GM11168 (cell line): Measurements from ENCODE around the gene NAPB.
"Not testable (repeated sequence)": the region's sequence is repeated elsewhere in the genome, so short reads cannot be mapped to it uniquely, and the experiment has no call there.

Experiments
- in situ Hi-C: fragments of 300-500 bp; cut with MboI; formaldehyde crosslinking; loops from one replicate; pipeline ENCODE4 v1.12.0; 2022; ENCODE audit warnings: low sequenced_read_pairs; ENCODE audit not compliant: unreplicated experiment

The NAPB gene

GRCh38 chr20:23420943-23421931 is at the start of gene NAPB:
NAPB (minus strand) TSS chr20:23421488; CDS start chr20:23421402, 86 bp downstream.
- in situ Hi-C loops: no loop called here

GRCh38 chr20:23466961-23467360 is 45.7 kb upstream of the NAPB start:
- in situ Hi-C loops: not testable (repeated sequence)

DNA sequence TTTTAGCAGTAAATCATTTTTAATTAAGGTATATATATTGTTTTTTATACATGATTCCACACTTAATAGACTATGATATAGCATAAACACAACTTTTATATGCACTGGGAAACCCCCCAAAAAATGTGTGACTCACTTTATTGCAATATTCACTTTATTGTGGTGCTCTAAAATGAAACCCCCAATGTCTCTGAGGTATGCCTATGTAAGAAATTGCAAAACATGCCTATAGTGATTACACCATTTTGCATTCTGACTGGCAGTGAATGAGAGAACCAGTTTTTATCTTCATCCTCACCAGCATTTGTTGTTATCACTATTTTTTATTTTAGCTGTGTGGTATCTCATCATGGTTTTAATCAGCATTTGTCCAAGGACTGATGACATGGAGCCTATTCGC is 39.9 kb upstream of the NAPB start:
- in situ Hi-C loops: no loop called here

DNA sequence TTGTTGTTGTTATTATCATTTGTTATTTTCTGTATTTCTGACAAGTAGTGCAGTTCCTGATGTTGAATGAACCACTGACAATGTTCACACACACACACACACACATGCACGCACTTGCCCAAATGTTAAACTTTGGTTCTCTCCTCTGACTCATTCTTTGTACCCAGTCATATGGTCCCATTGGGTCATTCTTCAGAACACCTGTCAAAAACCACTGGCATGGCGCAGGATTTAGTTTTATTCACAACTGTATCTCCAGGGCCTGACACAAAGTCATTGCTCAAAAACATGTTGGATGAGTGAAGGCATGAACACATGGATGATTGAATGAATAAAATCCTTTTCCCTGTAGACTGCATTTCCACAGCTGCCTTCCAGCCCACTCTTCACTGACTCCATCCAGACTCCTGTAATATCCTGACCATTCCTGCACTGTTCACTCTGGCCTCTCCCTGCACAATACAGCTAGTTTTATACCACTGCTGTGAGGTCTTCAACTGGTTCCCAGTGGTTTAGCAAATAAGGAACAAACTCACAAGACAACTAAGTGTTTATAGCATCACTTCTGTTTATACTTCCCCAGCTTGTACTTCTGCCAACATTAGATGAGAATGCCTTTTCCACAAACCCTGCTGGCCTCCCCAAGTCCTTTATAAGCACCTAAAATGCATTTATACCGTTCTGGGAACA is 38.3 kb upstream of the NAPB start:
- in situ Hi-C loops: no loop called here

DNA sequence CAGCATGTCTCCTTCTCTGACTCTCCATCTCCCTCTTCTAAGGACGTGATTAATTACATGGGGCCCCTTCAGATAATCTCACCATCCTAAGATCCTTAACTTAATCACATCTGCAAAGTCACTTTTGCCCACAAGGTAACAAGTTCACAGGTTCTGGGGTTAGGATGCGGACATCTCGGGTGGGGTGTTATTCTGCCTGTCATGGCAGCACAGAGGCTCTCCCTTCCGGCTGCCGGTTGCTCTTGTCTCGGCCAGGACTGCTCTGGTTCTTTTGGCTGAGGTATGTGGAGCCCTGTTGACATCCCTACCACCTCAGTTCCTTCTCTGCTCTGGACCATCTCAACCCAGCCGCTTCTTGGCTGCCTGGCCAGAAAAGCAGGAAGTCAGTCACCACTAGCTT is 35.6 kb upstream of the NAPB start:
- in situ Hi-C loops: no loop called here

DNA sequence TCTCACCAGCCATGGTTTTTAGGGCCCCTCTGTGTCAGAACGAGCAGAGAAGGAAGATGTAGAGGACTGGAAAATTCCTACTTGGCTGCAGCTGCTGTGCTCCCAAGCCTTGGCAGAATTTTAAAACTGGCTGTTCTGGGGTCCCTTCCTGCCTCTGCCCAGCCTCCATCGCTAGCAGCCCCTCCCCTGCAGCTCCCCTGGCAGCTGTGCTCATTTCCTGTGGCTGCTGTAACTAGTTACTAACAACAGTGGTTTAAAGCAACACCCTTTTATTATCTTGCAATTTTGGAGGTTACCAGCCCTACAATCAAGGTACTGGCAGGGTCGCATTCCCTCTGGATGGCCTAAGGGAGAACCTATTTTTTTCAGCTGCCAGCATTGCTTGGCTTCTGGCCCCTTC is 35.1 kb upstream of the NAPB start:
- in situ Hi-C loops: no loop called here

GRCh38 chr20:23455639-23456038 is 34.4 kb upstream of the NAPB start:
- in situ Hi-C loops: no loop called here

DNA sequence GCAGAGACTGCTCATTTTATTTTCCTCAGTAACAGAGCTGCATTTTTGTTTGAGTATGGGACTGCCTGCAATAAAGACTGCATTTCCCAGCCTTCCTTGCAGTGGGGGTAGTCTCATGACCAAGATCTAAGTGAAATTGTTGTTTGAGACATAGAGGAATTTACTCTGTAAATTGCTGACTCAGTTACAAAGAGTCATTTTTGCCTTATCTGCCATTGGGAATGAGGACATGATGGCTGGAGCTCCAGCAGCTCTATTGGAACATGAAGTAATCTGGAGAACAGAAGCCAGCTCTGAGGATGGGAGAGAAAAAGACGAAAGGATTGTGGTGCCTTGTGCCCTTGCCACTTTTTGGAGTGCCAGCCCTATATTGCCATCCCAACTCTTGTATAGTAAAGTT is 33.5 kb upstream of the NAPB start:
- in situ Hi-C loops: no loop called here

DNA sequence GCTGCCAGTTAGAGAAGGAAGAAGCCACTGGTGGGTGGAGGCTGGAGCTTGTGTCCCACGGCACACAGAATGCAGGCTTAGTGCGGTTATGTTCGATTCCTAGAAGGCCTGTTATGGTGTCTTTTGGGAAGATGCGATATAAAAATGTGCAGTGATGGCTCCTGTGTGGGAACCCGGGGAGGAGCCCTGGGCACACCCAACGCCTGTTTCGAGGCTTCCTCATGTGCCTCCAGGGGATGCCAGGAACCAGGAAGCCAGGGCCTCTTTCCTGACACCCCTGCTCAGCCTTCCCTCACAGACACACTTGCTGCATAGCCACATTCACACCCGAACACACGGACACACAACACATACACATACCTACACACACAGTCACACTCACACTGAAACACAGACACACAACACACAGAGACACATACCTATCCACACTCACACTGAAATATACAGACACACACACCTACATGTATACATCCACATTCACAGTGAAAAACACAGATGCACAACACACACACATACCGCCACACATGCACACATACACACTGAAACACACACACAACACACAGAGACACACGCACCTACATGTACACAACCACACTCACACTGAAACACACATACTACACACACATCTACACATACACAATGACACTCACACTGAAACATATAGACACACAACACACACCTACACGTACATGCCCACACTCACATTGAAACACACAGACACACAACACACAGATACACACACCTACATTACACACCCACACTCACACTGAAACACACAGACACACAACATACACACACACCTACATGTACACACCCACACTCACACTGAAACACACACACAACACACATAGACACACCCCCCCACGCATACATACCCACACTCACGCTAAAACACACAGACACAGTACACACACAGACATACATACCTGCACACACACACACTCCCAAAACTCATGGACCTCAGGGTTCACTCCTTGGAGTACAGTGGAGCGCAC is 32.6 kb upstream of the NAPB start:
- in situ Hi-C loops: no loop called here

DNA sequence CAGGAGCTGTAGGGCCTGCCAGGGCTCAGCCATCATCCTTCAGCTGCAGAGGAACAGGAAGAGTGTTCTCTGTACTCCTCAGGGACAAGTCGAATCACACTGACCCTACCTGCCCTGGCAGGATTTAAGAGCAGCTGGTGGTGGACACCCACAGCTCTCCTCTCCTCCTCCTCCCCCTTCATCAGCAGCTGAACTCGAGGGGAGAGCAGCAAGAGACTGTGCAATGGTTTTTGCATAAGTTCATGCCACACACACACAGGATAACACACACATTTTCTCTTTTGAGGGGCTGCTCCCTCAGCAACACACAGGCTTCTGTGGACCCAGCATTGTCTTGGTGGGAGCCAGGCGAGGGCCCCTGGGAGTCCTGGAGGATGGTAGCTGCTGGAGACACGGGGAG is 31.5 kb upstream of the NAPB start, which contains the start of gene CST11:
CST11 (minus strand) TSS at position 101 of the 400 bp plus-strand sequence; CDS start at position 36, 65 bp downstream.
- in situ Hi-C loops: no loop called here

DNA sequence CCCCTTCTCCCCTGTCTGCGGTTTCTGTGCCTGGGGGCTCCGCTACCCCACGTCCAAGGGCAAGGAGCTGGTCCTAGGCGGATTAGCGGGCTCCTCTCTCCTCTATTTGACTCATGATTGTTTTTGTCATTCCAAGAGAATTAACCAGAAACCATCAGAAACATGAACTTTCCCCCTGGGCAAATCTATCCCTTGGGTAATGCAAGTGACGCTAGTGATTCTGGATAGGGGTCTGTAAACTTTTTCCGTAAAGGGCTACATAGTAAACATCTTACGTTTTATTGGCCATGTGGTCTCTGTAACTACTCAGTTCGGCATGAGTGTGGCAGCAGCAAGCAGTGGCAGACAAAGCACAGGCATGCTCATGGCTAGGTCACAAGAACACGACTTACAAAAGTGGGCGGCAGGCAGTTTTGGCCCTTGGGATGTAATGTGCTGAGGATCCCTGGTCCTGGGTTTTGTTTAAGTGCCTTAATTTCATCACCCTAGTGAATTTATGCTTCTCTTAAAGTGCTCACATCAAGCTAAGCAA is 30.7 kb upstream of the NAPB start:
- in situ Hi-C loops: no loop called here

- in situ Hi-C loops: no loop called here
Observed at GRCh38 chr20:23450877-23451276, 29.6 kb upstream of the NAPB start.

- in situ Hi-C loops: loop anchor here (10.0 kb wide), 1 partner anchor 165 kb away; no protein-coding TSS in a partner anchor
Observed at GRCh38 chr20:23449421-23449820, 28.1 kb upstream of the NAPB start.

DNA sequence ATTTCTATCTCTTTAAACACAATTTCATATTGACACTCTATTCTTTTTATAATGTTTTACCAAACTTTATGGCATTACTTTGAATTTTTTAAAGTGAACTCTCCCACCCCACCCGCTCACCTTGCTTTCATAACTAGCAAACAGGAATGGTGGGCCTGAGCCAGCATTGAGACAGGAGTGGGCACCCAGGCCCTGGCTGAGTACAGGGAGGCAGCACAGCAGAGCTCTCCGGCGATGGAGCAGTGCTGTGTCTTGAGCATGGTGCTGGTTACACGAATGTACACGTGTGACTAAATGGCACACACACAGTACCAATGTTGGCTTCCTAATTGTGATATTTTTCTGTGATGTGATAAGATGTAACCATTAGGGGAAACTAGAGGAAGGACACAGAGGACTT is 26.9 kb upstream of the NAPB start:
- in situ Hi-C loops: loop anchor here (10.0 kb wide), 1 partner anchor 167 kb away; no protein-coding TSS in a partner anchor

- in situ Hi-C loops: loop anchor here (10.0 kb wide), 1 partner anchor 168 kb away; no protein-coding TSS in a partner anchor
Observed at GRCh38 chr20:23446505-23446904, 25.2 kb upstream of the NAPB start.

DNA sequence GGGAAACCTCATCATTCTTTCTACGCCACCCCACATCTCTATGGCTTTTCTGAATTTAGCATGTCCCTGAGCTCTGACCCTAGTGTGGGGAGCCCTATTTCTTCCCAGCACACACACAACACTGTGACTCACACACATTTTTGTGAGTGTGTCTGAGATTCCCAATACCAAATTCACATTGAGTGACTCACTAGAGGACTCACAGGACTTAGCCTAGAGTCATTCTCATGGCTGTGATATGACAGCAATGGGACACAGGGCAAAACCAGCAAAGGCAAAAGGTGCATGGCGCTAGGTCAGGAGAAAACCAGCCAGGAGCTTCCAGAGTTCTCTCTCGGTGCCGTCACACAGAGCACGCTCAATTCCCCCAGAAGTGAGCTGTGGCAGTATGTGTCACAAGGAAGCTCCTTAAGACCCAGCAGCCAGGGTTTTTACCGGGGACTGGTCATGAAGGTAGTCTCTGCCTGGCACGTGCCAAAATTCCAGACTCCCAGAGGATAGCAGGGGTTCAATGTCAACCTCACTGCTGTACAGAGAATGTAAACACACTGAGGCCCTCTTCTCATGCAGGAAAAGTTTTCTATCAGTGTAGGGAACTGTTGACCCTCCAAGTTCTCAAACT is 24.4 kb upstream of the NAPB start:
- in situ Hi-C loops: loop anchor here (10.0 kb wide), 1 partner anchor 169 kb away; no protein-coding TSS in a partner anchor

DNA sequence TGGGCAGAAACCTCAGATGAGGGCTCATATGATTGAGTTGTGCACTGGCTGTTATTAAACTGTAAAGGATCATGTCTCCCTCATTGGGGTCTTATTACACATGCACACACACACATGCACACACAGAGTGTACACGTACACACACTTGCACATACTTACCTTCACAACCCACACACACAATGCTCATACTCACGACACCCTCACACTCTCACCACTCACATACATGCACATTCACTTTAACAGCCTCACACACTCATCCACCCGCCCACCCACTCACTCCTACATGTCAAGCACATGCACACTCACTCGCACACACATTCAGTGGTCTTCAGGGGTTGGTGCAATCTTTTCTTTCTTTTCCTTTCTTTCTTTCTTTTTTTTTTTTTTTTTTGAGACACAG is 23.6 kb upstream of the NAPB start:
- in situ Hi-C loops: loop anchor here (10.0 kb wide), 1 partner anchor 170 kb away; no protein-coding TSS in a partner anchor

DNA sequence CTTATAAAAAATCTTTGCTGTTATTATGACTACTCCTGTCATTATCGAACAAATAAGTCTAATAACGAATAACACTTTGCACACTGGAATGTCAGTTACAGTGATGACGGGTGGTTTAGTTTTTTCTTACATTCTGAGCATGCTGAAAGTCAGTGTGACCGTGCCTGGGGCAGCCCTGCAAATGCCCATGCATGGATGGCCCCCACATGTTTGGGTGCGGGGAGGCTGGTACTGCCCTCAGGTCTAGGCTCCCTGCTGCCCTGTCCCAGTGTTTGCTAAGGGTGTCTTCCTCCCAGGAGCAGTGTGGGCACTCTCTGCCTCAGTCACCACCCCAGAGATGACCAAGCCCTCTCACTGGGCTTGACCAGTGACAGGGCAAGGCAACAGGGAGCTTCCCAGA is 21.1 kb upstream of the NAPB start:
- in situ Hi-C loops: loop anchor here (10.0 kb wide), 1 partner anchor 172 kb away; no protein-coding TSS in a partner anchor

DNA sequence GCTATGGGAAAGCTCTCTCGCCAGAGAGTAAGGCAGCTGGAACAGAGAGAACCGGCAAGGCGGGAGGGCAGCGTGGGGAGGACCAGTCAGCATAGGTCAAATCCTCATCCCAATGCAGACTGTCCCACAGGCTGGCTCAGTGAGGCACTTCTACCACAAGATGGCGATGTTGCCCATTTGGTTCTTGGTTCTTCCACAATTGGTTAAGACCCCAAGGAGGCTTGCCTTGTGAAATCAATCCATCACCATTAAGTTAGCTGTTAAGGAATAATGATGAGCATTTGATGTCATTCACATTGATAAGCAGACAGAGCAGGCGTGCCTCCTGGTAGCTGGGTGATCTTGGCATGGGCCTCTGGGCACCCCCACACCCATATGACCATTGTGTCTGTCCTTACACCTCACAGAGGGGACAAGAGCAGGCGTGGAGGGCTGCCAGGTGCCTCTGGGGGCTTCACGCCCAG is 20.6 kb upstream of the NAPB start:
- in situ Hi-C loops: loop anchor here (10.0 kb wide), 1 partner anchor 173 kb away; no protein-coding TSS in a partner anchor
